Measurements from ENCODE around the gene VPS25. TPM values are rescaled to one million over a fixed set of nuclear protein-coding genes. Genes with fewer than 3 reads are reported as not detected.

The VPS25 gene
- polyA plus RNA-seq, 3 donors from 2014 or later, result 60.2 to 94.1 (median 90.2) TPM

- Mint-ChIP-seq H3K36me3 (peaks cover 31 to 63% (median 36%) of the 10 kb centered on the region in 3 donors), H3K27me3 (ENCODE audit: low read depth in 3 of 3) (peaks cover 0 to 3% (median 0%) of the 10 kb centered on the region in 3 donors), H3K4me3 (no peak overlapping the region), H3K4me1 (peaks cover 0 to 4% of the 10 kb centered on the region in 2 donors), H3K27ac (no peak overlapping the region), H3K9me3 (no peaks in the 10 kb centered on the region)
- DNase-seq, result no peak
Measured at GRCh38 chr17:42814633-42815399, 41.6 kb downstream of the VPS25 start.

GRCh38 chr17:42817866-42818265 lies 44.6 kb downstream of the VPS25 start:
- no peak overlapping the region for H3K27ac Mint-ChIP-seq
- no peaks in the 10 kb centered on the region for H3K9me3 Mint-ChIP-seq
- H3K36me3 Mint-ChIP-seq, result peaks cover 21 to 59% (median 32%) of the 10 kb centered on the region in 3 donors
- H3K27me3 Mint-ChIP-seq (ENCODE audit: low read depth in 3 of 3), result peaks cover 0 to 3% (median 0%) of the 10 kb centered on the region in 3 donors
- peaks cover 9 to 32% of the 10 kb centered on the region in 2 donors for H3K4me1 Mint-ChIP-seq
- no peak overlapping the region for H3K4me3 Mint-ChIP-seq
- DNase-seq, result no peak

DNA sequence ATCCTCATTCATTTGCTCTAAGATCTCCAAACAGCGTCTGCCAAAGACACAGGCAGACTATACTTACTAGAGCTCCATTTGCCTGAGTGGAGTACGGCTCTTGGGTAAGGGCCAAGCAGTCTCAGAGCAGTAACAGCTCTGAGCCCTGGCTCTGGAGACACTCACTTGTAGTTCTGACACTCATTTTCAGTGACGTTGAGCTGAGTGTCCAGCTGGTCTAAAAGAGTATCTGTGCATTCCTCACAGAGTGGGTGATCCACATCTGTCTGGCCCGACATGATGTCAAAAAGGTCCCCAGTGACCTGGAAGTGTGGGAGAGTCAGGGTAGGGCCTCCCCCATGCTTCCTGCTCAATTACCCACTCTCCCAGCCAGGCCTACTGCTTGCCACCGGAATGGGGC lies 45.1 kb downstream of the VPS25 start:
- DNase-seq, result no peak
- Mint-ChIP-seq H3K4me1 (peaks cover 11 to 37% of the 10 kb centered on the region in 2 donors), H3K36me3 (peaks cover 21 to 59% (median 32%) of the 10 kb centered on the region in 3 donors), H3K4me3 (no peak overlapping the region), H3K27me3 (ENCODE audit: low read depth in 3 of 3) (peaks cover 0 to 3% (median 0%) of the 10 kb centered on the region in 3 donors), H3K9me3 (no peaks in the 10 kb centered on the region), H3K27ac (no peak overlapping the region)

GRCh38 chr17:42819939-42820535 lies 46.8 kb downstream of the VPS25 start:
- H3K27me3 Mint-ChIP-seq (ENCODE audit: low read depth in 3 of 3), result peaks cover 0 to 5% (median 4%) of the 10 kb centered on the region in 3 donors
- H3K4me1 Mint-ChIP-seq, result peaks cover 21 to 49% of the 10 kb centered on the region in 2 donors
- H3K4me3 Mint-ChIP-seq, result no peak overlapping the region
- H3K9me3 Mint-ChIP-seq, result no peaks in the 10 kb centered on the region
- peaks cover 12 to 45% (median 20%) of the 10 kb centered on the region in 3 donors for H3K36me3 Mint-ChIP-seq
- H3K27ac Mint-ChIP-seq, result peak overlapping the region in 3 of 6 donors; percentile 15 to 76 (median 55)
- DNase-seq, result peak; percentile 33 to 52 (median 40)

GRCh38 chr17:42821176-42821575 lies 47.9 kb downstream of the VPS25 start:
- no peak for DNase-seq
- H3K4me3 Mint-ChIP-seq, result peak overlapping the region in 2 of 5 donors; percentile 2 to 42
- peaks cover 0 to 5% (median 4%) of the 10 kb centered on the region in 3 donors for H3K27me3 Mint-ChIP-seq (ENCODE audit: low read depth in 3 of 3)
- H3K27ac Mint-ChIP-seq, result peak overlapping the region in 1 of 6 donors; percentile 39
- H3K36me3 Mint-ChIP-seq, result peaks cover 4 to 36% (median 15%) of the 10 kb centered on the region in 3 donors
- H3K4me1 Mint-ChIP-seq, result peaks cover 22 to 49% of the 10 kb centered on the region in 2 donors
- no peaks in the 10 kb centered on the region for H3K9me3 Mint-ChIP-seq

GRCh38 chr17:42827472-42827871 lies 54.2 kb downstream of the VPS25 start:
- Mint-ChIP-seq H3K9me3 (no peaks in the 10 kb centered on the region), H3K27ac (no peak overlapping the region), H3K4me3 (no peak overlapping the region), H3K4me1 (peaks cover 18 to 25% of the 10 kb centered on the region in 2 donors), H3K27me3 (ENCODE audit: low read depth in 3 of 3) (peaks cover 3 to 12% (median 8%) of the 10 kb centered on the region in 3 donors), H3K36me3 (no peaks in the 10 kb centered on the region)
- no peak for DNase-seq

Other genes starting within 250 kb of the VPS25 start
- 10 to 100 TPM; 28.1 to 43.5 (median 33.6) TPM for gene NAGLU, start 237.2 kb upstream of the VPS25 start, polyA plus RNA-seq
- 1 to 10 TPM in 1 of 3 donors, under 1 TPM in 1, not detected in 1; 0.99 to 1.9 TPM for gene HSD17B1, start 220.5 kb upstream of the VPS25 start, polyA plus RNA-seq
- 100 to 1,000 TPM in 1 of 3 donors, 10 to 100 TPM in 2; 54.1 to 136 (median 72.5) TPM for gene COASY, start 211.3 kb upstream of the VPS25 start, polyA plus RNA-seq
- gene MLX, start 206.3 kb upstream of the VPS25 start, polyA plus RNA-seq, result 10 to 100 TPM; 25.0 to 41.0 (median 30.5) TPM
- 1 to 10 TPM in 2 of 3 donors, under 1 TPM in 1; 0.91 to 3.0 (median 1.5) TPM for gene PSMC3IP, start 195.7 kb upstream of the VPS25 start, polyA plus RNA-seq
- 100 to 1,000 TPM; 132 to 168 (median 133) TPM for gene RETREG3, start 164.1 kb upstream of the VPS25 start, polyA plus RNA-seq
- 10 to 100 TPM in 2 of 3 donors, 1 to 10 TPM in 1; 6.0 to 16.9 (median 10.9) TPM for gene TUBG1, start 163.8 kb upstream of the VPS25 start, polyA plus RNA-seq
- 1 to 10 TPM; 1.3 to 4.0 (median 3.4) TPM for gene TUBG2, start 114.2 kb upstream of the VPS25 start, polyA plus RNA-seq
- not detected for gene PLEKHH3, start 96.5 kb upstream of the VPS25 start, polyA plus RNA-seq
- under 1 TPM in 2 of 3 donors, not detected in 1; 0.17 to 0.26 TPM for gene CCR10, start 91.6 kb upstream of the VPS25 start, polyA plus RNA-seq
- under 1 TPM in 1 of 3 donors, not detected in 2; 0.73 TPM for gene CNTNAP1, start 90.9 kb upstream of the VPS25 start, polyA plus RNA-seq
- 10 to 100 TPM in 2 of 3 donors, 1 to 10 TPM in 1; 9.8 to 32.3 (median 19.5) TPM for gene EZH1, start 28.4 kb upstream of the VPS25 start, polyA plus RNA-seq
- not detected for gene RAMP2, start 12.2 kb upstream of the VPS25 start, polyA plus RNA-seq
- not detected for gene WNK4, start 7.2 kb downstream of the VPS25 start, polyA plus RNA-seq
- 100 to 1,000 TPM; 162 to 221 (median 186) TPM for gene COA3, start 25.3 kb downstream of the VPS25 start, polyA plus RNA-seq
- gene CNTD1, start 25.4 kb downstream of the VPS25 start, polyA plus RNA-seq, result under 1 TPM in 2 of 3 donors, not detected in 1; 0.10 to 0.40 TPM
- 100 to 1,000 TPM in 2 of 3 donors, 10 to 100 TPM in 1; 97.6 to 163 (median 135) TPM for gene BECN1, start 50.8 kb downstream of the VPS25 start, polyA plus RNA-seq
- gene PSME3, start 59.9 kb downstream of the VPS25 start, polyA plus RNA-seq, result 100 to 1,000 TPM; 122 to 200 (median 161) TPM
- gene AOC2, start 71.1 kb downstream of the VPS25 start, polyA plus RNA-seq, result under 1 TPM in 1 of 3 donors, not detected in 2; 0.12 TPM
- not detected for gene AOC3, start 77.8 kb downstream of the VPS25 start, polyA plus RNA-seq
- not detected for gene G6PC1, start 127.3 kb downstream of the VPS25 start, polyA plus RNA-seq
- 10 to 100 TPM; 36.2 to 46.7 (median 36.4) TPM for gene AARSD1, start 191.0 kb downstream of the VPS25 start, polyA plus RNA-seq
- not detected for gene PTGES3L, start 206.6 kb downstream of the VPS25 start, polyA plus RNA-seq
- 10 to 100 TPM; 10.2 to 16.5 (median 13.0) TPM for gene RUNDC1, start 207.1 kb downstream of the VPS25 start, polyA plus RNA-seq
- 1,000 to 10,000 TPM in 2 of 3 donors, 100 to 1,000 TPM in 1; 807 to 2,182 (median 1,177) TPM for gene RPL27, start 225.0 kb downstream of the VPS25 start, polyA plus RNA-seq
- gene IFI35, start 233.3 kb downstream of the VPS25 start, polyA plus RNA-seq, result 100 to 1,000 TPM; 127 to 130 (median 129) TPM
- 10 to 100 TPM; 33.7 to 56.3 (median 34.5) TPM for gene VAT1, start 248.9 kb downstream of the VPS25 start, polyA plus RNA-seq

Measured in immature natural killer cell (primary cell).